ENCODE results near the gene ZNF563.
"Not testable (repeated sequence)": the region's sequence is repeated elsewhere in the genome, so short reads cannot be mapped to it uniquely, and the experiment has no call there.

The ZNF563 gene

GRCh38 chr19:12333162-12334159 is at the start of gene ZNF563:
Gene ZNF563, minus strand, starts transcription at chr19:12333633. Its CDS starts 151 bp downstream, at chr19:12333482.
- DNase-seq (ENCODE audit: low spot score): peak; percentile 98

GRCh38 chr19:12380444-12380737 is 47.0 kb upstream of the ZNF563 start:
- DNase-seq (ENCODE audit: low spot score): no peak

- DNase-seq (ENCODE audit: low spot score): no peak
Measured at GRCh38 chr19:12379732-12380443, 46.5 kb upstream of the ZNF563 start.

GRCh38 chr19:12374026-12374425 is 40.6 kb upstream of the ZNF563 start:
- DNase-seq (ENCODE audit: low spot score): no peak

GRCh38 chr19:12365236-12366162 is 32.1 kb upstream of the ZNF563 start, which contains the start of gene ZNF442:
Gene ZNF442, minus strand, starts transcription at chr19:12365683. Its CDS starts 2,052 bp downstream, at chr19:12363631.
- DNase-seq (ENCODE audit: low spot score): peak; percentile 97

- peak; percentile 6 for DNase-seq (ENCODE audit: low spot score)
Measured at GRCh38 chr19:12364391-12365235, 31.2 kb upstream of the ZNF563 start.

GRCh38 chr19:12362236-12362635 is 28.8 kb upstream of the ZNF563 start:
- DNase-seq (ENCODE audit: low spot score): not testable (repeated sequence)

GRCh38 chr19:12353375-12353774 is 19.9 kb upstream of the ZNF563 start:
- no peak for DNase-seq (ENCODE audit: low spot score)

GRCh38 chr19:12350890-12351197 is 17.4 kb upstream of the ZNF563 start:
- DNase-seq (ENCODE audit: low spot score): no peak

GRCh38 chr19:12350185-12350889 is 16.9 kb upstream of the ZNF563 start:
- DNase-seq (ENCODE audit: low spot score): no peak

GRCh38 chr19:12346896-12347295 is 13.5 kb upstream of the ZNF563 start:
- peak; percentile 20 for DNase-seq (ENCODE audit: low spot score)

GRCh38 chr19:12345197-12345596 is 11.8 kb upstream of the ZNF563 start:
- no peak for DNase-seq (ENCODE audit: low spot score)

GRCh38 chr19:12331211-12331941 is 2.1 kb downstream of the ZNF563 start:
- DNase-seq (ENCODE audit: low spot score): no peak

GRCh38 chr19:12330340-12330739 is 3.1 kb downstream of the ZNF563 start:
- no peak for DNase-seq (ENCODE audit: low spot score)

GRCh38 chr19:12325690-12326089 is 7.7 kb downstream of the ZNF563 start:
- DNase-seq (ENCODE audit: low spot score): no peak

GRCh38 chr19:12318782-12319413 is 14.5 kb downstream of the ZNF563 start:
- DNase-seq (ENCODE audit: low spot score): no peak

GRCh38 chr19:12314553-12314952 is 18.9 kb downstream of the ZNF563 start:
- DNase-seq (ENCODE audit: low spot score): no peak

GRCh38 chr19:12308891-12309290 is 24.5 kb downstream of the ZNF563 start:
- DNase-seq (ENCODE audit: low spot score): not testable (repeated sequence)

- no peak for DNase-seq (ENCODE audit: low spot score)
Measured at GRCh38 chr19:12295191-12295590, 38.2 kb downstream of the ZNF563 start.
